ENCODE data around the gene TULP4.
"Not testable (repeated sequence)": the region's sequence is repeated elsewhere in the genome, so short reads cannot be mapped to it uniquely, and the experiment has no call there.

The TULP4 gene

GRCh38 chr6:158295976-158296853, 16.1 kb upstream of the TULP4 start:
- not testable (repeated sequence) for DNase-seq (ENCODE audit: low read depth in 2 of 2)

GRCh38 chr6:158296854-158297324, 15.4 kb upstream of the TULP4 start:
- DNase-seq (ENCODE audit: low read depth in 2 of 2) = not testable (repeated sequence)

- DNase-seq (ENCODE audit: low read depth in 2 of 2) = not testable (repeated sequence)
Observed at GRCh38 chr6:158297657-158298056, 14.6 kb upstream of the TULP4 start.

- not testable (repeated sequence) for DNase-seq (ENCODE audit: low read depth in 2 of 2)
Observed at GRCh38 chr6:158300306-158301143, 11.7 kb upstream of the TULP4 start.

- not testable (repeated sequence) for DNase-seq (ENCODE audit: low read depth in 2 of 2)
Observed at GRCh38 chr6:158301561-158301960, 10.7 kb upstream of the TULP4 start.

- DNase-seq (ENCODE audit: low read depth in 2 of 2) = not testable (repeated sequence)
Observed at GRCh38 chr6:158302195-158302796, 10.0 kb upstream of the TULP4 start.

- DNase-seq (ENCODE audit: low read depth in 2 of 2) = no peak
Observed at GRCh38 chr6:158303210-158303731, 9.0 kb upstream of the TULP4 start.

- no peak for DNase-seq (ENCODE audit: low read depth in 2 of 2)
Observed at GRCh38 chr6:158304254-158304653, 8.0 kb upstream of the TULP4 start.

GRCh38 chr6:158309814-158310213, 2.5 kb upstream of the TULP4 start:
- no peak for DNase-seq (ENCODE audit: low read depth in 2 of 2)

- no peak for DNase-seq (ENCODE audit: low read depth in 2 of 2)
Observed at GRCh38 chr6:158311193-158311592, 1.1 kb upstream of the TULP4 start.

GRCh38 chr6:158311626-158312025, 639 bp upstream of the TULP4 start:
- no peak for DNase-seq (ENCODE audit: low read depth in 2 of 2)

GRCh38 chr6:158312672-158313397, 570 bp downstream of the TULP4 start:
- no peak for DNase-seq (ENCODE audit: low read depth in 2 of 2)

GRCh38 chr6:158313989-158314388, 1.7 kb downstream of the TULP4 start:
- no peak for DNase-seq (ENCODE audit: low read depth in 2 of 2)

GRCh38 chr6:158314737-158315136, 2.5 kb downstream of the TULP4 start:
- DNase-seq (ENCODE audit: low read depth in 2 of 2) = no peak

GRCh38 chr6:158316022-158316421, 3.8 kb downstream of the TULP4 start:
- no peak for DNase-seq (ENCODE audit: low read depth in 2 of 2)

- no peak for DNase-seq (ENCODE audit: low read depth in 2 of 2)
Observed at GRCh38 chr6:158321960-158322359, 9.7 kb downstream of the TULP4 start.

- no peak for DNase-seq (ENCODE audit: low read depth in 2 of 2)
Observed at GRCh38 chr6:158322400-158322723, 10.1 kb downstream of the TULP4 start.

- no peak for DNase-seq (ENCODE audit: low read depth in 2 of 2)
Observed at GRCh38 chr6:158322724-158323560, 10.7 kb downstream of the TULP4 start.

GRCh38 chr6:158323561-158323958, 11.3 kb downstream of the TULP4 start:
- no peak for DNase-seq (ENCODE audit: low read depth in 2 of 2)

GRCh38 chr6:158324136-158324535, 11.9 kb downstream of the TULP4 start:
- DNase-seq (ENCODE audit: low read depth in 2 of 2) = no peak
